HG03039 (cell line): ENCODE data around the gene KIR3DL3.
"Not testable (repeated sequence)": the region's sequence is repeated elsewhere in the genome, so short reads cannot be mapped to it uniquely, and the experiment has no call there.

Experiments used
- ATAC-seq: cut with Tn5 transposase; IDR thresholded peaks from one replicate; pipeline ENCODE4 v1.9.1; 2021; ENCODE audit warnings: mild to moderate bottlenecking, moderate library complexity; ENCODE audit not compliant: unreplicated experiment

The KIR3DL3 gene

DNA sequence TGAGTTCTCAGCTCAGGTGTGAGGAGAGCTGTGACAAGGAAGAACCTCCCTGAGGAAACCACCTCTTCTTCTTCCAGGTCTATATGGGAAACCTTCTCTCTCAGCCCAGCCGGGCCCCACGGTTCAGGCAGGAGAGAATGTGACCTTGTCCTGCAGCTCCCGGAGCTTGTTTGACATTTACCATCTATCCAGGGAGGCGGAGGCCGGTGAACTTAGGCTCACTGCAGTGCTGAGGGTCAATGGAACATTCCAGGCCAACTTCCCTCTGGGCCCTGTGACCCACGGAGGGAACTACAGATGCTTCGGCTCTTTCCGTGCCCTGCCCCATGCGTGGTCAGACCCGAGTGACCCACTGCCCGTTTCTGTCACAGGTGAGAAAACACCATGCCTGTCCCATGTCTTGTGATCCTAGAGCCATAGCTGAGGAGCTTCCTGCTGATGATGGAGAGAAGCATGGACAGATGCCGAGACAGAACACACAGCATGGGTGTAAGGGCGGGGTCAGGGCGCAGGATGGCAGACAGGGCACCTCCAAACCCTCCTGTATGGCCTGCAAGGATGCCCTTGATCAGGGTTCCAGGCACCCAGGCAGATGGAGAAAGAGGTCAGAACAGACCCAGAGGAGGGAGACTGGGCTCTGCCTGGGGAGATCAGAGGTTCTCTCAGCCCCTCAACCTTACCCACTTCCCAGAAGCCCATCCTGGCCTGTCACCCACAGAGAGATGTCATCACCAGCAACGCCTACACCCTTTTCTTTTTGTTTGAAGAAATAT is 5.4 kb downstream of the KIR3DL3 start:
- no peak for ATAC-seq

DNA sequence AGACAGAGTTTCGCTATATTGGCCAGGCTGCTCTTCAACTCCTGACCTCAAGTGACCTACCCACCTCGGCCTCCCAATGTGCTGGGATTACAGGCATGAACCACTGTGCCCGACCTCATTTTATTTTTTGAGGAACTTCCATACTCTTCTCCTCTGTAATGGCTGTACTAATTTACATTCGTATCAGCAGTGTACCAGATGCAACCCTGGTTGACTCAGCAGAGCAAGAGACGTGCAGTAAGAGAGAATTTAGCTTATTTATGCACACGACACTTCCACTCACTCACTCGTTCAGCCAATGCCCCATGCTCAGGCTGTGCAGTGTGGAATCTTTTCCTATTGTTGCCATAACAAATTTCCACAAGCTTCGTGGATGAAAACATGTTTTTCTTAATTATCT is 6.9 kb downstream of the KIR3DL3 start:
- ATAC-seq = no peak

GRCh38 chr19:54738306-54738705 is 14.1 kb downstream of the KIR3DL3 start, which contains the start of gene KIR2DL3:
TSS of gene KIR2DL3 (plus strand) at chr19:54738513. CDS start at chr19:54738546, 33 bp downstream.
- ATAC-seq = not testable (repeated sequence)

DNA sequence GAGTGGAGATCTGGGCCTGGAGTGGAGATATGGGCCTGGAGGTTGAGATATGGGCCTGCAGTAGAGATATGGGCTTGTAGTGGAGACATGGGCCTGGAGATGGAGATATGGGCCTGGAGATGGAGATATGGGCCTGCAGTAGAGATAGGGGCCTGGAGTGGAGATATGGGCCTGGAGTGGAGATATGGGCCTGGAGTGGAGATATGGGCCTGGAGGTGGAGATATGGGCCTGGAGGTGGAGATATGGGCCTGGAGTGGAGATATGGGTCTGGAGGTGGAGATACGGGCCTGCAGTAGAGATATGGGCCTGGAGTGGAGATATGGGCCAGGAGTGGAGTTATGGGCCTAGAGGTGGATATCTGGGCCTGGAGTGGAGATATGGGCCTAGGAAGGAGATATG is 14.5 kb downstream of the KIR3DL3 start:
- no peak for ATAC-seq

DNA sequence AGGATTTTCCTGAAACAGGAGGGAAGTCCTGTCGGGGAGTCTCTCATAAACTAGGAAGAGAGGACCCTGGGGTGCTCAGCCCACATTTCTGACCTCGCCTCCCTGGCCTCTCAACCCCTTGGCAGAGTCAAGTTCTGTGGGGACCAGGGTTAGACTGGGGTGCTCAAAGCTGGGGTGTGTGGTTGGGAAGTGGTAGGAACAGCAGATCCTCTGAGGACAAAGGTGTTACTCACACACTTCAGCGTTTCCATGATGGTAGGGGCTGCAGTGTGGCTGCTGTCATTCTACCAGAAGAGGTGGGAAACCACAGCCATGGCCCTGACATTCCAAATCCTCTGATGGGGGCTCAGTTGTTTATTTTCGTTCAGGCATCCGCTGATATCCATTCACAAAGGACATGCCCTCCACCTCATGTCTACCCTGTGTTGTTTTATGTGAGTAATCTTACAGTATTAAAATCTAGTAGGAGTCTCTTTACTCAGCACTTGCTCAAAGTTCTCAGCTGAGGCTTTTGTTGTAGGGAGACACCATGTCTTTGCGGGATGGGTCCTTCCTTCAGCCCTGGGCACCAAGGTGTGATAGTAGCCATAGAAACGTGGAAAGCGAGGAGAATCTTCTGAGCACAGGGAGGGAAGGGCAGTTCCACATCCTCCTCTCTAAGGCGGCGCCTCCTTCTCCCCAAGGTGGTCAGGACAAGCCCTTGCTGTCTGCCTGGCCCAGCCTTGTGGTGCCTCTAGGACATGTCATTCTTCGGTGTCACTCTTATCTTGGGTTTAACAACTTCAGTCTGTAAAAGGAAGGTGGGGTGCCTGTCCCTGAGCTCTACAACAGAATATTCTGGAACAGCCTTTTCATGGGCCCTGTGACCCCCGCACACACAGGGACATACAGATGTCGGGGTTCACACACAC is 15.6 kb downstream of the KIR3DL3 start:
- no peak for ATAC-seq

DNA sequence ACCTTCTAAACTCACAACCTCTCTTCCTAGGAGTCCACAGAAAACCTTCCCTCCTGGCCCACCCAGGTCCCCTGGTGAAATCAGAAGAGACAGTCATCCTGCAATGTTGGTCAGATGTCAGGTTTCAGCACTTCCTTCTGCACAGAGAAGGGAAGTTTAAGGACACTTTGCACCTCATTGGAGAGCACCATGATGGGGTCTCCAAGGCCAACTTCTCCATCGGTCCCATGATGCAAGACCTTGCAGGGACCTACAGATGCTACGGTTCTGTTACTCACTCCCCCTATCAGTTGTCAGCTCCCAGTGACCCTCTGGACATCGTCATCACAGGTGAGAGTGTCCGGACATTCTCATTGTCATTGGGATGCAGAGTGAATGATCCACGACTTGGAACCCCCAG is 17.7 kb downstream of the KIR3DL3 start:
- not testable (repeated sequence) for ATAC-seq

- ATAC-seq = not testable (repeated sequence)
Measured at GRCh38 chr19:54744080-54744479, 19.8 kb downstream of the KIR3DL3 start.

DNA sequence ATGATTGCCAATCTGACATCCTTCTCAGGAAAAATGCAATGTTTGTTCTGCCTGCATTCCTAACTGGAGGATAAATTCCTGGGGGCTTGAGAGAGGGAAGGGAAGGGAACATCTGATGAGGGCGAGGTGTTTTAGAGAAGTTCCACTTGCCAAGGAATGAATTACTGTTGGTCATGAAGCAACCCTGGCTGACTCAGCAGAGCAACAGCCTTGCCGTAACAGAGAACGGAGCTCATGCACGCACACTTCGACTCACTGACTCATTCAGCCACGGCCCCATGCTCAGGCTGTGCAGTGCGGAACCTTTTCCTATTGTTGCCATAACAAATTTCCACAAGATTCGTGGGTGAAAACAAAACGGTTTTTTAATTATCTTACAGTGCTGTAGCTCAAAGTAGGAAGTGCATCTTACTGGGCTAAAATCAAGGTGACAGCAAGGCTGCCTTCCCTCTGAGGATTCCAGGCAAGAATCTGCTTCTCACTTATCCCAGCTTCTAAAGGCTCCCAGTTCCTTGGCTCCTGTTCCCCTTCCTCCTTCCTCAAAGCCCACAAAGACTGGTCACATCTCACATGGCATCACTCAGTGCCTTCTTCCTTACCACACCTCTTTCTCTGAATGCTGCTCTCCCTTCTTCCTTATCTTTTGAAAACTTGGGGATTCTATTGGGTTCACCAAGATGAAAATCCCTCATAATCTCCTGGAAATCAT is 23.5 kb downstream of the KIR3DL3 start:
- not testable (repeated sequence) for ATAC-seq

DNA sequence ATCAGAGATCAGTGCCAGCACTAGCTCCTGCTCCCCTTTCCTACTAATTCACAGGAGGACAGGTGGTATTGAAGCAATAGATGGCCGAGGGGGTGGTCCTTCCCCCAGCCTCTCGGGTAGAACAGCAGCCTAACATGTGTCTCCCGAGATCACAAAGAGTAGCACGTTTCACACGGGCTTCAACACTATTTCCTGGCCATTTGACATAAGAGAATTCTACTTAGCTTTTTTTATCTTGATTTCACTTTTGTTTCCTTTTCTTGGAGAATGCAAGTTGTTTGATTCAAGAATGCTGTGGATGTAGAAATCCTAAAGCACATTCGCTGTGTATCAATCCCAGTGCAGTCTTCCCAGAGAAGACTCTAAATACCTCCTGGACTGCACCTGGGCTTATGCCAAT is 26.0 kb downstream of the KIR3DL3 start:
- not testable (repeated sequence) for ATAC-seq

- not testable (repeated sequence) for ATAC-seq
Measured at GRCh38 chr19:54756204-54757110, 32.2 kb downstream of the KIR3DL3 start.

DNA sequence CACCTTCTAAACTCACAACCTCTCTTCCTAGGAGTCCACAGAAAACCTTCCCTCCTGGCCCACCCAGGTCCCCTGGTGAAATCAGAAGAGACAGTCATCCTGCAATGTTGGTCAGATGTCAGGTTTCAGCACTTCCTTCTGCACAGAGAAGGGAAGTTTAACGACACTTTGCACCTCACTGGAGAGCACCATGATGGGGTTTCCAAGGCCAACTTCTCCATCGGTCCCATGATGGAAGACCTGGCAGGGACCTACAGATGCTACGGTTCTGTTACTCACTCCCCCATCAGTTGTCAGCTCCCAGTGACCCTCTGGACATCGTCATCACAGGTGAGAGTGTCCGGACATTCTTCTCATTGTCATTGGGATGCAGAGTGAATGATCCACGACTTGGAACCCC is 34.3 kb downstream of the KIR3DL3 start:
- not testable (repeated sequence) for ATAC-seq

DNA sequence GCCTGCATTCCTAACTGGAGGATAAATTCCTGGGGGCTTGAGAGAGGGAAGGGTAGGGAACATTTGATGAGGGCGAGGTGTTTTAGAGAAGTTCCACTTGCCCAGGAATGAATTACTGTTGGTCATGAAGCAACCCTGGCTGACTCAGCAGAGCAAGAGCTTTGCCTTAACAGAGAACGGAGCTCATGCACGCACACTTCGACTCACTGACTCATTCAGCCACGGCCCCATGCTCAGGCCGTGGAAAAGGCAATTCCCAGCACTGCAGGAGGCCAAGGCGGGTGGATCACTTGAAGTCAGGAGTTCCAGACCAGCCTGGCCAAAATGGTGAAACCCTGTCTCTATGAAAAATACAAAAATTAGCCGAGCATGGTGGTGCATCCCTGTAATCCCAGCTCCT is 40.0 kb downstream of the KIR3DL3 start:
- not testable (repeated sequence) for ATAC-seq

GRCh38 chr19:54766464-54766863 is 42.2 kb downstream of the KIR3DL3 start:
- ATAC-seq = not testable (repeated sequence)

DNA sequence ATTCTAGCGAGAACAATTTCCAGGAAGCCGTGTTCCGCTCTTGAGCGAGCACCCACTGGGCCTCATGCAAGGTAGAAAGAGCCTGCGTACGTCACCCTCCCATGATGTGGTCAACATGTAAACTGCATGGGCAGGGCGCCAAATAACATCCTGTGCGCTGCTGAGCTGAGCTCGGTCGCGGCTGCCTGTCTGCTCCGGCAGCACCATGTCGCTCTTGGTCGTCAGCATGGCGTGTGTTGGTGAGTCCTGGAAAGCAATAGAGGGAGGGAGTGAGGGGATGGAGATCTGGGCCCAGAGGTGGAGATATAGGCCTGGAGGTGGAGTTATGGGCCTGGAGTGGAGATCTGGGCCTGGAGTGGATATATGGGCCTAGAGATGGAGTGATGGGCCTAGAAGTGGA is 45.4 kb downstream of the KIR3DL3 start, which contains the start of gene KIR2DL1:
KIR2DL1 (plus strand) TSS at position 148 of the 400 bp plus-strand sequence; CDS start at position 206, 58 bp downstream.
- ATAC-seq = not testable (repeated sequence)

- ATAC-seq = not testable (repeated sequence)
Measured at GRCh38 chr19:54770511-54770910, 46.3 kb downstream of the KIR3DL3 start.

DNA sequence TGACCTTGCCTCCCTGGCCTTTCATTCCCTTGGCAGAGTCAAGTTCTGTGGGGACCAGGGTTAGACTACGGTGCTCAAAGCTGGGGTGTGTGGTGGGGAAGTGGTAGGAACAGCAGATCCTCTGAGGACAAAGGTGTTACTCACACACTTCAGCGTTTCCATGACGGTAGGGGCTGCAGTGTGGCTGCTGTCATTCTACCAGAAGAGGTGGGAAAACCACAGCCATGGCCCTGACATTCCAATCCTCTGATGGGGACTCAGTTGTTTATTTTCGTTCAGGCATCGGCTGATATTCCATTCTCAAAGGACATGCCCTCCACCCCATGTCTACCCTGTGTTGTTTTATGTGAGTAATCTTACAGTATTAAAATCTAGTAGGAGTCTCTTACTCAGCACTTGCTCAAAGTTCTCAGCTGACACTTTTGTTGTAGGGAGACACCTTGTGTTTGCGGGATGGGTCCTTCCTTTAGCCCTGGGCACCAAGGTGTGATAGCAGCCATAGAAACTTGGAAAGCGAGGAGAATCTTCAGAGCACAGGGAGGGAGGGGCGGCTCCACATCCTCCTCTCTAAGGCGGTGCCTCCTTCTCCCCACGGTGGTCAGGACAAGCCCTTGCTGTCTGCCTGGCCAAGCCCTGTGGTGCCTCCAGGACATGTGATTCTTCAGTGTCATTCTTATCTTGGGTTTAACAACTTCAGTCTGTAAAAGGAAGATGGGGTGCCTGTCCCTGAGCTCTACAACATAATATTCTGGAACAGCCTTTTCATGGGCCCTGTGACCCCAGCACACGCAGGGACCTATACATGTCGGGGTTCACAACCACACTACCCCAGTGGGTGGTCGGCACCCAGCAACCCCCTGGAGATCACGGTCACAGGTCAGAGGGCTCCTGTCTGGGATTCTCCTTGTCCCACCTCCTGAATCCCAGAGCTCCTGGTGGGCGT is 47.0 kb downstream of the KIR3DL3 start:
- not testable (repeated sequence) for ATAC-seq

DNA sequence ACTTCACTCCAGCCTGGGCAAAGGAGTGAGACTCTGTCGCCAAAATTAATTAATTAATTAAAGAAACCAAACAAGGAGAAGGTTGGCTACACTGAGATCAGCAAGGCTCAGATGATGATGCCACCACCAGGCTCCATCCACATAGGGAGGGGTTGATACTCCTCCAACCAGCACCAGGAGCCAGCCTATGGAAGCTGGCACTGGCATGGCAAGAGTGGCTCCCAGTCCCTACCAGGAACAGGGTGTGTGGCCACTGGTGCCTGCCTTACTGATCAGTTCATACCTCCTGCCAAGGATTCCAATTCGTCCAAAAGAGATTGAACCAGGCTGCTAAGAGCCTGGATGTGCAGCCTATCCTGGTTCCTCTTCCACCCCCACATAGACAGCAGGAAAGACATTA is 48.4 kb downstream of the KIR3DL3 start:
- ATAC-seq = not testable (repeated sequence)

- ATAC-seq = not testable (repeated sequence)
Measured at GRCh38 chr19:54775095-54775815, 51.0 kb downstream of the KIR3DL3 start.
